Prostate gland (tissue), 2 donors: ENCODE results near the gene PTDSS2. TPM values are rescaled to one million over a fixed set of nuclear protein-coding genes. Genes with fewer than 3 reads are reported as not detected.

Source experiments
- DNase-seq: peaks from one replicate; pipeline ENCODE4 v3.0.0-alpha.2; 2019; ENCODE audit warnings: low spot score
- H3K27ac ChIP-seq, 2 donors: fragments of 200-600 bp; sonication (generic); 2 replicates each; pipeline ENCODE4 v1.5.1; 2017 to 2019
- H3K27me3 ChIP-seq: fragments of 200-600 bp; sonication (generic); replicated peaks from 2 replicates; pipeline ENCODE4 v1.5.1; 2019; ENCODE audit not compliant: insufficient read depth
- H3K36me3 ChIP-seq, 2 donors: fragments of 200-600 bp; sonication (generic); 1 replicate in 1 of 2; 2 replicates in 1 of 2; pipeline versions ENCODE4 v1.5.1 to v1.8.1; 2017 to 2019
- H3K4me1 ChIP-seq: fragments of 200-600 bp; sonication (generic); replicated peaks from 2 replicates; pipeline ENCODE4 v1.5.1; 2019
- H3K4me3 ChIP-seq, 2 donors: fragments of 200-600 bp; sonication (generic); 2 replicates each; pipeline ENCODE4 v1.5.1; 2017 to 2019
- H3K9me3 ChIP-seq: fragments of 200-600 bp; sonication (generic); 2 replicates; pipeline ENCODE4 v1.5.1; 2017
- POLR2A ChIP-seq: fragments of 450-650 bp; IDR thresholded peaks from one replicate; pipeline ENCODE4 v1.6.1; 2016; ENCODE audit warnings: antibody characterized with exemption, mild to moderate bottlenecking
- POLR2AphosphoS5 ChIP-seq: sonication (generic); formaldehyde crosslinking; IDR thresholded peaks from one replicate; pipeline ENCODE4 v1.6.1; 2017; ENCODE audit warnings: antibody characterized with exemption
- WGBS: methylation state at CpG from one replicate; pipeline ENCODE4 v1.1.5; 2018; 5-methylcytosine and 5-hydroxymethylcytosine counted together
- intact Hi-C: fragments of 100-400 bp; cut with DNase I; formaldehyde crosslinking; loops from one replicate; pipeline ENCODE4 v1.14.2; 2022
- total RNA-seq, 2 donors: library from RNA; depleted of rRNA; stranded (reverse); fragments of >200 nt; gene quantifications; one replicate each; pipeline ENCODE4 v1.1.0, GENCODE V29; 2016
- TF ChIP-seq, protein P1 (sequence below), 4 experiments: fragments of 200-600 bp in 2 of 4; fragments of 450-650 bp in 2 of 4; sonication (generic) in 2 of 4; IDR thresholded peaks; 1 replicate in 3 of 4; 2 replicates in 1 of 4; pipeline ENCODE4 v1.5.1; 2016 to 2019; ENCODE audit warnings: antibody characterized with exemption in 4 of 4, mild to moderate bottlenecking in 2 of 4, moderate library complexity in 2 of 4

The PTDSS2 gene
- total RNA-seq, 2 donors from 2014 or later, result 46.3 to 50.3 TPM

DNA sequence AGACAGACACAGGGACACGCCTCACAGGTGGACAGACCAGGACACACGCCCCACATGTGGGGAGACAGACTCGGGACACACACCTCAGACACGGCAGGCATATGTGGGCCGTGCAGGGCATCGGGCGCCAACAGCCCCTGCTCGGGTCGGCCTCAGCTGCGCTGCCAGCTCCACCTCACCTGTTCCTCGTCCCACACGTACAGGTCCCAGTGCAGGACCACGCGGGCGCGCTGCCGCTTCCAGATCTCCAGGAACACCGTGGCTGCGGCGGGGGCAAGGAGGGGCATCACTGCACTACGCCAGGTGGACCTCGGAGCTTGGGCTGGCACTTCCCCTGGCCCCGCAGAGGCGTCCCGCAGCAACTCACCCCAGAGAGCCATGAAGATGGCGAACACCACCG is 20.7 kb upstream of the PTDSS2 start:
- Histone ChIP-seq H3K27ac (no peak overlapping the region), H3K27me3 (no peaks in the 10 kb centered on the region), H3K4me3 (no peak overlapping the region), H3K36me3 (no peaks in the 10 kb centered on the region), H3K4me1 (no peaks in the 10 kb centered on the region), H3K9me3 (no peaks in the 10 kb centered on the region)
- no peak for DNase-seq
- 91% methylated on average over 17 of the region's 27 CpGs for WGBS
- no peak for TF ChIP-seq POLR2AphosphoS5
- TF ChIP-seq, protein P1, sequence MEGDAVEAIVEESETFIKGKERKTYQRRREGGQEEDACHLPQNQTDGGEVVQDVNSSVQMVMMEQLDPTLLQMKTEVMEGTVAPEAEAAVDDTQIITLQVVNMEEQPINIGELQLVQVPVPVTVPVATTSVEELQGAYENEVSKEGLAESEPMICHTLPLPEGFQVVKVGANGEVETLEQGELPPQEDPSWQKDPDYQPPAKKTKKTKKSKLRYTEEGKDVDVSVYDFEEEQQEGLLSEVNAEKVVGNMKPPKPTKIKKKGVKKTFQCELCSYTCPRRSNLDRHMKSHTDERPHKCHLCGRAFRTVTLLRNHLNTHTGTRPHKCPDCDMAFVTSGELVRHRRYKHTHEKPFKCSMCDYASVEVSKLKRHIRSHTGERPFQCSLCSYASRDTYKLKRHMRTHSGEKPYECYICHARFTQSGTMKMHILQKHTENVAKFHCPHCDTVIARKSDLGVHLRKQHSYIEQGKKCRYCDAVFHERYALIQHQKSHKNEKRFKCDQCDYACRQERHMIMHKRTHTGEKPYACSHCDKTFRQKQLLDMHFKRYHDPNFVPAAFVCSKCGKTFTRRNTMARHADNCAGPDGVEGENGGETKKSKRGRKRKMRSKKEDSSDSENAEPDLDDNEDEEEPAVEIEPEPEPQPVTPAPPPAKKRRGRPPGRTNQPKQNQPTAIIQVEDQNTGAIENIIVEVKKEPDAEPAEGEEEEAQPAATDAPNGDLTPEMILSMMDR (IDR thresholded peaks at IDR 0.05), result no peak
- TF ChIP-seq POLR2A, result no peak
- intact Hi-C loops, result no loop called here

DNA sequence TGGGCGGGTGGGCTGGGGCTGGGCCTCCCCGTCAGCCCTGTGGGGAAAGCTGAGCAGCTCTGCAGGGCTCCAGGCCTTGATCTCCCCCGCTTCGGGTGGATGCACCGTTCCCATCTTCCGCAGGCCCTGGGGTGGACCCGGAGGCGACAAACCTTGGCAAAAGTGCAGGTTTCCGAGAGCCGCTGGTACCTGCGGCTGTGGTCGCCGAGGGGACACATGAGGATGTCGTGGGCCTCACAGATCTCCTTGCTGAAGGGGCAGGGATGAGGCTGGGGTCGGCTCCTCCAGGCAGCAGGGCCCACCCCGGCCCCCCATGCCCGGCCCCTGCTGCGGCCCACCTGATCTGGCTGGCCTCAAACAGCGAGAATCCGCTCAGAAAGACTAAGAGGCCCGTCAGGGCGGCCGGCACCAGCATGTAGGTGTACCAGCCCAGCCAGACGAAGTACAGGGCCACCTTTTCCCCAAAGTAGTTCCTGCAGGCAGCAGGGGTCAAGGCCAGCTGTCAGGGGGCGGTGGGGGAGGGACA is 20.1 kb upstream of the PTDSS2 start:
- WGBS, result 51% methylated on average over 17 of the region's 25 CpGs
- intact Hi-C loops, result no loop called here

DNA sequence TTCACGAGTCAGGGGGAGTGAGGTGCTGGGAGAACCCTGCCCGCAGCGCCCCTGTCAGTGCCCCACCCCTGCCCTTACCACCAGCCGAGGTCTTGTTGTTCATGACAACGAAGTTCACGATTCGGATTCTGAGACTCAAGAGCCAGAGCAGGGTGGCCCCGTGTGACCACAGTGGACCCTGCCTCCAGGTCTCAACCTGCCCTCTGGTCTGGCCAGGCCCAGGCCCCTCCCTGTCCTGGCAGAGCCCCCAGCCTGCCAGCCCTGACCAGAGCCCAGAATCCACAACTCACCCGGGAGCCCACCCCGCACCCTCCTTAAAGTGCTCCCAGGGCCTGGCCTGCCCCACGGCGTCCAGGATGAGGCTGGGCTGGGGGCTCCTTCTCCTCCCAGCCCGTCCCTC is 18.2 kb upstream of the PTDSS2 start:
- TF ChIP-seq POLR2A (no peak), POLR2AphosphoS5 (no peak)
- TF ChIP-seq, protein P1 (IDR thresholded peaks at IDR 0.05), result no peak
- no peak for DNase-seq
- no peaks in the 10 kb centered on the region for H3K27me3 ChIP-seq
- intact Hi-C loops, result no loop called here
- H3K36me3 ChIP-seq, result no peaks in the 10 kb centered on the region
- WGBS, result 91% methylated on average over 13 of the region's 13 CpGs
- H3K27ac ChIP-seq, result no peak overlapping the region
- H3K9me3 ChIP-seq, result no peaks in the 10 kb centered on the region
- H3K4me3 ChIP-seq, result no peak overlapping the region
- no peaks in the 10 kb centered on the region for H3K4me1 ChIP-seq

More for the DNA sequence above, 20.1 kb upstream of the PTDSS2 start:
- Histone ChIP-seq H3K4me3 (no peak overlapping the region), H3K27ac (no peak overlapping the region), H3K4me1 (no peaks in the 10 kb centered on the region), H3K9me3 (no peaks in the 10 kb centered on the region), H3K36me3 (no peaks in the 10 kb centered on the region), H3K27me3 (no peaks in the 10 kb centered on the region)
- DNase-seq, result no peak
- TF ChIP-seq, protein P1 (IDR thresholded peaks at IDR 0.05), result no peak
- TF ChIP-seq POLR2AphosphoS5, result no peak
- no peak for TF ChIP-seq POLR2A

DNA sequence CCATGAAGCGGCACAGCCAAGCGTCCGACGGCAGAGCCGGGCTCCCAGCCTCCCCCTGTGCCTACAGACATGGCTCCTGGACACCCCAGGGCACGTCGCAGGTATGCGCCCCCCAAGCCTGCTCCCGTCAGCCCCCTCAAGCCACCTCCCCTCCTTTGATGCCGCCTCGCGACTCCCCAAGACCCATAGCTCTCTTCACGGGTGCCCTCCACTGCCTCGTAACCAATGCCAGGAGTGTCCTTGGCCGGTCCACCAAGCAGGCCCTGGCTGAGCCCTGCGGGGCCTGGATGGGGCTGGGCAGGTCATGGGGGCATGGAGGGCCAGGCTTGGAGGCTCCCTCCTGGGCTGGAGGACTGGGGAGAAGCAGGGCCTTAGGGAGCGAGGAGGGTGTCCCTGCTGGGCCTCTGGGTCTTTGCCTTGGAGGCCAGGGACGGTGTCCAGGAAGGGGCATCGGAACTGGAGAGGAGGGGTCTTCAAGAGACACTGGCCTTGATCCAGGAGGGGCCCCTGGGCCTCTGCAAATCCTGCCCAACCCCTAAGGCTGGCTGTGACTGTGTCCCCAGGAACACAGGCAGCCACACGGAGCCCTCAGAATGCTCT is 17.5 kb upstream of the PTDSS2 start:
- 93% methylated on average over 20 of the region's 20 CpGs for WGBS
- intact Hi-C loops, result no loop called here

More for the DNA sequence above, 17.5 kb upstream of the PTDSS2 start:
- TF ChIP-seq, protein P1 (IDR thresholded peaks at IDR 0.05), result no peak
- TF ChIP-seq POLR2AphosphoS5, result no peak
- no peak for TF ChIP-seq POLR2A
- Histone ChIP-seq H3K27me3 (no peaks in the 10 kb centered on the region), H3K4me3 (no peak overlapping the region), H3K27ac (no peak overlapping the region), H3K36me3 (no peaks in the 10 kb centered on the region), H3K9me3 (no peaks in the 10 kb centered on the region), H3K4me1 (no peaks in the 10 kb centered on the region)
- no peak for DNase-seq
